UCSD-AML1 (cell line): Measurements from ENCODE around the gene DOP1B.
"Not testable (repeated sequence)": the region's sequence is repeated elsewhere in the genome, so short reads cannot be mapped to it uniquely, and the experiment has no call there.

Source experiments
- DNase-seq: peaks from one replicate; lab custom pipeline; 2025; ENCODE audit not compliant: unreplicated experiment; lab: John Stamatoyannopoulos, UW

Gene DOP1B

GRCh38 chr21:36170823-36171222, 14.2 kb downstream of the DOP1B start:
- DNase-seq = no peak

GRCh38 chr21:36171336-36171735, 14.7 kb downstream of the DOP1B start:
- no peak for DNase-seq

- DNase-seq = peak; percentile 36
Observed at GRCh38 chr21:36171741-36172331, 15.2 kb downstream of the DOP1B start.

- no peak for DNase-seq
Observed at GRCh38 chr21:36174780-36175179, 18.2 kb downstream of the DOP1B start.

- DNase-seq = no peak
Observed at GRCh38 chr21:36175771-36176565, 19.3 kb downstream of the DOP1B start.

GRCh38 chr21:36178349-36178748, 21.7 kb downstream of the DOP1B start:
- no peak for DNase-seq

- DNase-seq = no peak
Observed at GRCh38 chr21:36179145-36179544, 22.5 kb downstream of the DOP1B start.

- DNase-seq = no peak
Observed at GRCh38 chr21:36180963-36181362, 24.3 kb downstream of the DOP1B start.

- no peak for DNase-seq
Observed at GRCh38 chr21:36183144-36183795, 26.6 kb downstream of the DOP1B start.

GRCh38 chr21:36184545-36184944, 27.9 kb downstream of the DOP1B start:
- DNase-seq = no peak

GRCh38 chr21:36185523-36185922, 28.9 kb downstream of the DOP1B start:
- DNase-seq = no peak

GRCh38 chr21:36186081-36186480, 29.5 kb downstream of the DOP1B start:
- no peak for DNase-seq

GRCh38 chr21:36186506-36187399, 30.1 kb downstream of the DOP1B start:
- DNase-seq = no peak

GRCh38 chr21:36188081-36188681, 31.6 kb downstream of the DOP1B start:
- no peak for DNase-seq

GRCh38 chr21:36188937-36189336, 32.3 kb downstream of the DOP1B start:
- no peak for DNase-seq

- no peak for DNase-seq
Observed at GRCh38 chr21:36190736-36191135, 34.1 kb downstream of the DOP1B start.

- DNase-seq = no peak
Observed at GRCh38 chr21:36193200-36193599, 36.6 kb downstream of the DOP1B start.

GRCh38 chr21:36194024-36194423, 37.4 kb downstream of the DOP1B start:
- no peak for DNase-seq

GRCh38 chr21:36195613-36196012, 39.0 kb downstream of the DOP1B start:
- no peak for DNase-seq

- DNase-seq = no peak
Observed at GRCh38 chr21:36199021-36199420, 42.4 kb downstream of the DOP1B start.

GRCh38 chr21:36199575-36199974, 43.0 kb downstream of the DOP1B start:
- DNase-seq = not testable (repeated sequence)
